ENCODE data around the gene CACNA1I. TPM values are rescaled to one million over a fixed set of nuclear protein-coding genes. Genes with fewer than 3 reads are reported as not detected.

CACNA1I gene
- total RNA-seq, 1 donor from 2014 or later = not detected

GRCh38 chr22:39655004-39655579 lies 84.5 kb downstream of the CACNA1I start:
- Histone ChIP-seq H3K27me3 (ENCODE audit: control insufficient read depth, insufficient read depth, low read length) (peaks cover 2% of the 10 kb centered on the region), H3K4me3 (ENCODE audit: low read depth, low read length) (no peak overlapping the region), H3K36me3 (ENCODE audit: control insufficient read depth, insufficient read depth, low read length) (no peaks in the 10 kb centered on the region)
- TF ChIP-seq, protein P1, sequence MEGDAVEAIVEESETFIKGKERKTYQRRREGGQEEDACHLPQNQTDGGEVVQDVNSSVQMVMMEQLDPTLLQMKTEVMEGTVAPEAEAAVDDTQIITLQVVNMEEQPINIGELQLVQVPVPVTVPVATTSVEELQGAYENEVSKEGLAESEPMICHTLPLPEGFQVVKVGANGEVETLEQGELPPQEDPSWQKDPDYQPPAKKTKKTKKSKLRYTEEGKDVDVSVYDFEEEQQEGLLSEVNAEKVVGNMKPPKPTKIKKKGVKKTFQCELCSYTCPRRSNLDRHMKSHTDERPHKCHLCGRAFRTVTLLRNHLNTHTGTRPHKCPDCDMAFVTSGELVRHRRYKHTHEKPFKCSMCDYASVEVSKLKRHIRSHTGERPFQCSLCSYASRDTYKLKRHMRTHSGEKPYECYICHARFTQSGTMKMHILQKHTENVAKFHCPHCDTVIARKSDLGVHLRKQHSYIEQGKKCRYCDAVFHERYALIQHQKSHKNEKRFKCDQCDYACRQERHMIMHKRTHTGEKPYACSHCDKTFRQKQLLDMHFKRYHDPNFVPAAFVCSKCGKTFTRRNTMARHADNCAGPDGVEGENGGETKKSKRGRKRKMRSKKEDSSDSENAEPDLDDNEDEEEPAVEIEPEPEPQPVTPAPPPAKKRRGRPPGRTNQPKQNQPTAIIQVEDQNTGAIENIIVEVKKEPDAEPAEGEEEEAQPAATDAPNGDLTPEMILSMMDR (IDR thresholded peaks at IDR 0.05; ENCODE audit: insufficient read depth, low read length, severe bottlenecking) = peak; percentile 4
- no peak for DNase-seq (ENCODE audit: low read depth)
- no peak for FAIRE-seq

DNA sequence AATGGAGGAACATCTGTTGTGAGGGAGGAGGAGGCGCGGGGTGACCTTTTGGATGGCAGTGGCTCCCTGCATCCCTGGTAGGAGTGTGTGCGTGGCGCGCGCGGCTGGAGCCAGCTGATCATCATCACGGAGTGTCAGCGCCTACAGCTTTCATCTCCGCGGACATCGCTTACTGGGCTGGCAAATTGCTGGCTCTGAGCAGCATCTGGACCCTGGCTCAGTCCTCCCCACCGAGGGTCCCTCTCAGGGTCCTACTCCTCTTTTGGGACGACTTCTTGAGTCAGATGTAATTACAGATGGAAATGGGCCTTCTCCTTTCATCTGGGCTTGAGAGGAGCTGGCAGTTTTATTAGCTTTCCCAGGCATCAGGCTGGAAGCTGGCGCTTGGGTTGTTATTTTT lies 85.3 kb downstream of the CACNA1I start:
- no peak for FAIRE-seq
- TF ChIP-seq, protein P1 (IDR thresholded peaks at IDR 0.05; ENCODE audit: insufficient read depth, low read length, severe bottlenecking) = no peak
- H3K27me3 ChIP-seq (ENCODE audit: control insufficient read depth, insufficient read depth, low read length) = peaks cover 2% of the 10 kb centered on the region

GRCh38 chr22:39656495-39657490 lies 86.2 kb downstream of the CACNA1I start:
- H3K36me3 ChIP-seq (ENCODE audit: control insufficient read depth, insufficient read depth, low read length) = no peaks in the 10 kb centered on the region
- FAIRE-seq = peak; percentile 75
- TF ChIP-seq, protein P1 (IDR thresholded peaks at IDR 0.05; ENCODE audit: insufficient read depth, low read length, severe bottlenecking) = no peak
- no peak for DNase-seq (ENCODE audit: low read depth)
- H3K4me3 ChIP-seq (ENCODE audit: low read depth, low read length) = no peak overlapping the region
- H3K27me3 ChIP-seq (ENCODE audit: control insufficient read depth, insufficient read depth, low read length) = peaks cover 7% of the 10 kb centered on the region

More for the DNA sequence above, 85.3 kb downstream of the CACNA1I start:
- Histone ChIP-seq H3K4me3 (ENCODE audit: low read depth, low read length) (no peak overlapping the region), H3K36me3 (ENCODE audit: control insufficient read depth, insufficient read depth, low read length) (no peaks in the 10 kb centered on the region)
- no peak for DNase-seq (ENCODE audit: low read depth)

GRCh38 chr22:39658367-39658766 lies 87.8 kb downstream of the CACNA1I start:
- no peak for DNase-seq (ENCODE audit: low read depth)
- Histone ChIP-seq H3K27me3 (ENCODE audit: control insufficient read depth, insufficient read depth, low read length) (peaks cover 15% of the 10 kb centered on the region), H3K4me3 (ENCODE audit: low read depth, low read length) (no peak overlapping the region)

GRCh38 chr22:39658806-39659463 lies 88.4 kb downstream of the CACNA1I start:
- Histone ChIP-seq H3K4me3 (ENCODE audit: low read depth, low read length) (no peak overlapping the region), H3K27me3 (ENCODE audit: control insufficient read depth, insufficient read depth, low read length) (peaks cover 19% of the 10 kb centered on the region), H3K36me3 (ENCODE audit: control insufficient read depth, insufficient read depth, low read length) (no peaks in the 10 kb centered on the region)
- DNase-seq (ENCODE audit: low read depth) = no peak
- no peak for FAIRE-seq
- TF ChIP-seq, protein P1 (IDR thresholded peaks at IDR 0.05; ENCODE audit: insufficient read depth, low read length, severe bottlenecking) = no peak

More at GRCh38 chr22:39658367-39658766, 87.8 kb downstream of the CACNA1I start:
- H3K36me3 ChIP-seq (ENCODE audit: control insufficient read depth, insufficient read depth, low read length) = no peaks in the 10 kb centered on the region
- TF ChIP-seq, protein P1 (IDR thresholded peaks at IDR 0.05; ENCODE audit: insufficient read depth, low read length, severe bottlenecking) = no peak
- FAIRE-seq = no peak
